HepG2 (cell line): ENCODE measurements around the gene RUSF1. TPM values are rescaled to one million over a fixed set of nuclear protein-coding genes. Genes with fewer than 3 reads are reported as not detected.
A peak's percentile ranks its signal among the peaks of the same experiment; 100 is the strongest.

Source experiments
- GABPB1 ChIP-seq: IDR thresholded peaks from 2 replicates; pipeline ENCODE4 v1.6.1; 2016; ENCODE audit warnings: mild to moderate bottlenecking, missing genetic modification reagents, moderate library complexity, missing compliant biosample characterization
- NFIC ChIP-seq: IDR thresholded peaks from 2 replicates; pipeline ENCODE4 v1.6.1; 2012; ENCODE audit warnings: mild to moderate bottlenecking, low read length, inconsistent platforms
- NFKB2 ChIP-seq: sonication (generic); formaldehyde crosslinking; IDR thresholded peaks from 2 replicates; pipeline ENCODE4 v1.4.0; 2020; ENCODE audit warnings: missing genetic modification reagents, borderline replicate concordance
- NR2F1 ChIP-seq, 2 experiments: fragments of 450-650 bp in 1 of 2; formaldehyde crosslinking in 1 of 2; IDR thresholded peaks; 2 replicates each; pipeline versions ENCODE4 v1.5.0 to v1.6.1; 2016 to 2020; ENCODE audit warnings: mild to moderate bottlenecking in 1 of 2, missing compliant biosample characterization in 1 of 2, missing genetic modification reagents in 1 of 2, moderate library complexity in 1 of 2
- POLR2A ChIP-seq, 2 experiments: IDR thresholded peaks; 2 replicates each; pipeline ENCODE4 v1.6.1; 2011; ENCODE audit warnings: low read depth in 2 of 2, low read length in 2 of 2, mild to moderate bottlenecking in 1 of 2, moderate library complexity in 1 of 2; ENCODE audit not compliant: insufficient read depth in 1 of 2
- POLR2AphosphoS5 ChIP-seq: IDR thresholded peaks from 2 replicates; pipeline ENCODE4 v1.6.1; 2012; ENCODE audit warnings: low read depth, low read length
- RBFOX2 ChIP-seq: fragments of 200-400 bp; formaldehyde crosslinking; IDR thresholded peaks from 2 replicates; pipeline ENCODE4 v1.6.1; 2017; ENCODE audit warnings: low read depth, mild to moderate bottlenecking, low read length
- SMC3 ChIP-seq: IDR thresholded peaks from 2 replicates; pipeline ENCODE4 v1.6.1; 2011; ENCODE audit warnings: low read length, improper control_type of control experiment
- SYNCRIP ChIP-seq: fragments of 200-400 bp; formaldehyde crosslinking; IDR thresholded peaks from 2 replicates; pipeline ENCODE4 v1.6.1; 2018; ENCODE audit warnings: mild to moderate bottlenecking, low read depth, low read length; ENCODE audit not compliant: insufficient read depth
- TEAD3 ChIP-seq: optimal IDR thresholded peaks from 2 replicates; pipeline ENCODE3; 2016; ENCODE audit warnings: borderline replicate concordance
- U2AF2 ChIP-seq: fragments of 200-400 bp; formaldehyde crosslinking; IDR thresholded peaks from 2 replicates; pipeline ENCODE4 v1.6.1; 2017; ENCODE audit warnings: low read depth, mild to moderate bottlenecking, low read length
- ZMYM3 ChIP-seq: sonication (generic); formaldehyde crosslinking; IDR thresholded peaks from 2 replicates; pipeline ENCODE4 v1.5.1; 2020; ENCODE audit warnings: mild to moderate bottlenecking, missing genetic modification reagents
- ZNF205 ChIP-seq: IDR thresholded peaks from 2 replicates; pipeline ENCODE4 v1.6.1; 2018; ENCODE audit warnings: missing biosample characterization, missing genetic modification reagents
- ZNF432 ChIP-seq: sonication (generic); formaldehyde crosslinking; IDR thresholded peaks from 2 replicates; pipeline ENCODE4 v1.5.0; 2020; ENCODE audit warnings: missing genetic modification reagents, mild to moderate bottlenecking, borderline replicate concordance
- ZNF446 ChIP-seq: sonication (generic); formaldehyde crosslinking; IDR thresholded peaks from 2 replicates; pipeline ENCODE4 v1.5.0; 2020; ENCODE audit warnings: mild to moderate bottlenecking, missing genetic modification reagents
- ZNF549 ChIP-seq: sonication (generic); formaldehyde crosslinking; IDR thresholded peaks from 2 replicates; pipeline ENCODE4 v1.5.0; 2020; ENCODE audit warnings: missing genetic modification reagents
- ZSCAN30 ChIP-seq: sonication (generic); formaldehyde crosslinking; IDR thresholded peaks from 2 replicates; pipeline ENCODE4 v1.5.0; 2020; ENCODE audit warnings: mild to moderate bottlenecking, missing genetic modification reagents
- polyA plus RNA-seq, 8 experiments: library from polyadenylated mRNA; depleted of rRNA in 3 of 8; stranded (reverse) in 7 of 8; unstranded in 1 of 8; fragments of >200 nt; fragmentation: Illumina TruSeq in 4 of 8; extraction: Trizol in 4 of 8; gene quantifications; 2 replicates each; pipeline versions ENCODE4 v1.2.1 to v1.2.3, GENCODE V29; 2011 to 2016; ENCODE audit warnings: low read depth in 4 of 8, missing spikeins in 1 of 8, mixed read lengths in 1 of 8; ENCODE audit not compliant: insufficient read depth in 1 of 8
- total RNA-seq, 5 experiments: library from RNA; depleted of rRNA; stranded (reverse); fragments of >200 nt; fragmentation: Illumina TruSeq; extraction: Trizol; gene quantifications; 2 replicates each; pipeline ENCODE4 v1.2.3, GENCODE V29; 2016; ENCODE audit warnings: low read depth in 1 of 5
- TF ChIP-seq, protein P1 (sequence below): sonication (generic); formaldehyde crosslinking; IDR thresholded peaks from 2 replicates; pipeline ENCODE4 v1.9.0; 2022; ENCODE audit warnings: missing genetic modification reagents, mild to moderate bottlenecking, borderline replicate concordance
- TF ChIP-seq, protein P2 (sequence below): sonication (generic); formaldehyde crosslinking; IDR thresholded peaks from 2 replicates; pipeline ENCODE4 v1.4.0; 2020; ENCODE audit warnings: missing genetic modification reagents
- TF ChIP-seq, protein P3 (sequence below): sonication (generic); formaldehyde crosslinking; IDR thresholded peaks from 2 replicates; pipeline ENCODE4 v1.5.0; 2020; ENCODE audit warnings: missing genetic modification reagents
- TF ChIP-seq, protein P4 (sequence below): sonication (generic); formaldehyde crosslinking; IDR thresholded peaks from 2 replicates; pipeline ENCODE4 v1.4.0; 2020; ENCODE audit warnings: missing genetic modification reagents, borderline replicate concordance
- TF ChIP-seq, protein P5 (sequence below): sonication (generic); formaldehyde crosslinking; IDR thresholded peaks from 2 replicates; pipeline ENCODE4 v1.8.0; 2022; ENCODE audit warnings: low read depth, missing genetic modification reagents

RUSF1 gene
- total and polyA plus RNA-seq, 2 of the 13 experiments (the other 11 are each of a cell fraction or from before 2014, with no cell fraction given): 40.8 to 50.2 TPM

DNA sequence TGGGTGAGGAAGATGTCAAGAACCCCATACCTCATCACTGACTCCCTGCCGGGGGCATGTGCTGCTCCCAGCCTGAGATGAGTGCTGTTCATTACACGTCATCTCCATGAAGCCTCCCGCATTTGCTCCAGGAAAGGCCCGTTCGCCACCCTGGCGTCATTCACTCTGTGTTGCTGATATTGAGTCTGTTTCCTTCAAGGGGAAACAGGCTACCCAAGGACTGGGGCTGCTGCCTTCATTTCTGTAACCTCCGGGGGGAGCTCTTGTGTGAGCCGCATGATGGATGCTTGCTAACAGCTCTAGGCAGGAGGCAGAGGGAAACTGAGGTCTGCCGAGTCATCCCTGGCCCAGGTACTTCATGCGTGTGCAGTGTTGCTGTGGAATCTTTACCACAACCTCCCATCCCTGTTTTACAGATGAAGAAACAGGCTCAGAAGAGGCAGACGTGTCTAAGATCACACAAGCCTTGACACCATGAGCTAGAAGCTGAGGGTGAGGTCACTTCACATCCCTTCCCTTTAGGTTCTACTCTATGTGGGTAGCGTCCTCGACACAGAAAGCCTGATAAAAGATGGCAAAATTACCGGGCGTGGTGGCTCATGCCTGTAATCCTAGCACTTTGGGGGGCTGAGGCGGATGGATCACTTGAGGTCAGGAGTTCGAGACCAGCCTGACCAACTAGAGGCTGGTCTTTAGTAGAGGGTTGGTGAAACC lies 52.4 kb downstream of the RUSF1 start (continued):
- TF ChIP-seq SYNCRIP (no peak), NFIC (no peak), TEAD3 (CRISPR knock-in tag) (no peak), NFKB2 (CRISPR knock-in tag) (no peak; the same call in 1 of the 2 replicates), NR2F1 (CRISPR knock-in tag; IDR thresholded peaks at IDR 0.05) (no peak), POLR2AphosphoS5 (0 out of 2 replicates have a peak, but pooled peaks have one; percentile 4), POLR2A (IDR thresholded peaks at IDR 0.05; ENCODE audit: insufficient read depth in 1 of 2, low read depth in 2 of 2, low read length in 2 of 2) (peak in 1 of 2 experiments; percentile 30; a peak in 1 of 4 replicates), ZMYM3 (CRISPR knock-in tag) (no peak), GABPB1 (CRISPR knock-in tag) (no peak), ZNF446 (CRISPR knock-in tag) (no peak), ZNF432 (CRISPR knock-in tag) (no peak), ZNF205 (CRISPR knock-in tag) (0 out of 2 replicates have a peak, but pooled peaks have one; percentile 14), ZNF549 (CRISPR knock-in tag) (no peak), ZSCAN30 (no peak), RBFOX2 (peak; percentile 32; the same call in 1 of the 2 replicates), SMC3 (peak; percentile 30; the same call in 1 of the 2 replicates), U2AF2 (no peak)
- TF ChIP-seq, protein P1, sequence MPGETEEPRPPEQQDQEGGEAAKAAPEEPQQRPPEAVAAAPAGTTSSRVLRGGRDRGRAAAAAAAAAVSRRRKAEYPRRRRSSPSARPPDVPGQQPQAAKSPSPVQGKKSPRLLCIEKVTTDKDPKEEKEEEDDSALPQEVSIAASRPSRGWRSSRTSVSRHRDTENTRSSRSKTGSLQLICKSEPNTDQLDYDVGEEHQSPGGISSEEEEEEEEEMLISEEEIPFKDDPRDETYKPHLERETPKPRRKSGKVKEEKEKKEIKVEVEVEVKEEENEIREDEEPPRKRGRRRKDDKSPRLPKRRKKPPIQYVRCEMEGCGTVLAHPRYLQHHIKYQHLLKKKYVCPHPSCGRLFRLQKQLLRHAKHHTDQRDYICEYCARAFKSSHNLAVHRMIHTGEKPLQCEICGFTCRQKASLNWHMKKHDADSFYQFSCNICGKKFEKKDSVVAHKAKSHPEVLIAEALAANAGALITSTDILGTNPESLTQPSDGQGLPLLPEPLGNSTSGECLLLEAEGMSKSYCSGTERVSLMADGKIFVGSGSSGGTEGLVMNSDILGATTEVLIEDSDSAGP (CRISPR knock-in tag): peak; percentile 46; the same call in 1 of the 2 replicates
- TF ChIP-seq, protein P2, sequence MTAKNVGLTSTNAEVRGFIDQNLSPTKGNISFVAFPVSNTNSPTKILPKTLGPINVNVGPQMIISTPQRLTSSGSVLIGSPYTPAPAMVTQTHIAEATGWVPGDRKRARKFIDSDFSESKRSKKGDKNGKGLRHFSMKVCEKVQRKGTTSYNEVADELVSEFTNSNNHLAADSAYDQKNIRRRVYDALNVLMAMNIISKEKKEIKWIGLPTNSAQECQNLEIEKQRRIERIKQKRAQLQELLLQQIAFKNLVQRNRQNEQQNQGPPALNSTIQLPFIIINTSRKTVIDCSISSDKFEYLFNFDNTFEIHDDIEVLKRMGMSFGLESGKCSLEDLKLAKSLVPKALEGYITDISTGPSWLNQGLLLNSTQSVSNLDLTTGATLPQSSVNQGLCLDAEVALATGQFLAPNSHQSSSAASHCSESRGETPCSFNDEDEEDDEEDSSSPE (CRISPR knock-in tag): no peak
- TF ChIP-seq, protein P3, sequence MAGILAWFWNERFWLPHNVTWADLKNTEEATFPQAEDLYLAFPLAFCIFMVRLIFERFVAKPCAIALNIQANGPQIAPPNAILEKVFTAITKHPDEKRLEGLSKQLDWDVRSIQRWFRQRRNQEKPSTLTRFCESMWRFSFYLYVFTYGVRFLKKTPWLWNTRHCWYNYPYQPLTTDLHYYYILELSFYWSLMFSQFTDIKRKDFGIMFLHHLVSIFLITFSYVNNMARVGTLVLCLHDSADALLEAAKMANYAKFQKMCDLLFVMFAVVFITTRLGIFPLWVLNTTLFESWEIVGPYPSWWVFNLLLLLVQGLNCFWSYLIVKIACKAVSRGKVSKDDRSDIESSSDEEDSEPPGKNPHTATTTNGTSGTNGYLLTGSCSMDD: no peak
- TF ChIP-seq, protein P4, sequence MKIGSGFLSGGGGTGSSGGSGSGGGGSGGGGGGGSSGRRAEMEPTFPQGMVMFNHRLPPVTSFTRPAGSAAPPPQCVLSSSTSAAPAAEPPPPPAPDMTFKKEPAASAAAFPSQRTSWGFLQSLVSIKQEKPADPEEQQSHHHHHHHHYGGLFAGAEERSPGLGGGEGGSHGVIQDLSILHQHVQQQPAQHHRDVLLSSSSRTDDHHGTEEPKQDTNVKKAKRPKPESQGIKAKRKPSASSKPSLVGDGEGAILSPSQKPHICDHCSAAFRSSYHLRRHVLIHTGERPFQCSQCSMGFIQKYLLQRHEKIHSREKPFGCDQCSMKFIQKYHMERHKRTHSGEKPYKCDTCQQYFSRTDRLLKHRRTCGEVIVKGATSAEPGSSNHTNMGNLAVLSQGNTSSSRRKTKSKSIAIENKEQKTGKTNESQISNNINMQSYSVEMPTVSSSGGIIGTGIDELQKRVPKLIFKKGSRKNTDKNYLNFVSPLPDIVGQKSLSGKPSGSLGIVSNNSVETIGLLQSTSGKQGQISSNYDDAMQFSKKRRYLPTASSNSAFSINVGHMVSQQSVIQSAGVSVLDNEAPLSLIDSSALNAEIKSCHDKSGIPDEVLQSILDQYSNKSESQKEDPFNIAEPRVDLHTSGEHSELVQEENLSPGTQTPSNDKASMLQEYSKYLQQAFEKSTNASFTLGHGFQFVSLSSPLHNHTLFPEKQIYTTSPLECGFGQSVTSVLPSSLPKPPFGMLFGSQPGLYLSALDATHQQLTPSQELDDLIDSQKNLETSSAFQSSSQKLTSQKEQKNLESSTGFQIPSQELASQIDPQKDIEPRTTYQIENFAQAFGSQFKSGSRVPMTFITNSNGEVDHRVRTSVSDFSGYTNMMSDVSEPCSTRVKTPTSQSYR: no peak
- TF ChIP-seq, protein P5, sequence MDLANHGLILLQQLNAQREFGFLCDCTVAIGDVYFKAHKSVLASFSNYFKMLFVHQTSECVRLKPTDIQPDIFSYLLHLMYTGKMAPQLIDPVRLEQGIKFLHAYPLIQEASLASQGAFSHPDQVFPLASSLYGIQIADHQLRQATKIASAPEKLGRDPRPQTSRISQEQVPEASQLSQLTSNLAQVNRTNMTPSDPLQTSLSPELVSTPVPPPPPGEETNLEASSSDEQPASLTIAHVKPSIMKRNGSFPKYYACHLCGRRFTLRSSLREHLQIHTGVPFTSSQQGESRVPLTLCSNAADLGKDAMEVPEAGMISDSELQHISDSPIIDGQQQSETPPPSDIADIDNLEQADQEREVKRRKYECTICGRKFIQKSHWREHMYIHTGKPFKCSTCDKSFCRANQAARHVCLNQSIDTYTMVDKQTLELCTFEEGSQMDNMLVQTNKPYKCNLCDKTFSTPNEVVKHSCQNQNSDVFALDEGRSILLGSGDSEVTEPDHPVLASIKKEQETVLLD: no peak
